Coronary artery (tissue), 2 donors: Measurements from ENCODE around the gene PANX2.

ENCODE experiments used
- DNase-seq: peaks from one replicate; pipeline ENCODE4 v3.0.0-alpha.2; 2017; ENCODE audit warnings: low spot score
- H3K27ac ChIP-seq, 2 donors: fragments of 200-600 bp; sonication (generic); one replicate each; pipeline ENCODE4 v1.5.1; 2016 to 2019
- H3K4me3 ChIP-seq: fragments of 200-600 bp; sonication (generic); 2 replicates; pipeline ENCODE4 v1.5.1; 2016; ENCODE audit warnings: mild to moderate bottlenecking, moderate library complexity
- CTCF ChIP-seq: fragments of 200-600 bp; sonication (generic); IDR thresholded peaks from one replicate; pipeline ENCODE4 v1.5.1; 2019; ENCODE audit warnings: antibody characterized with exemption

The PANX2 gene

GRCh38 chr22:50221410-50222300 lies 51.1 kb downstream of the PANX2 start:
- DNase-seq: no peak
- Histone ChIP-seq H3K27ac (no peak overlapping the region), H3K4me3 (no peak overlapping the region)
- TF ChIP-seq CTCF: no peak

DNA sequence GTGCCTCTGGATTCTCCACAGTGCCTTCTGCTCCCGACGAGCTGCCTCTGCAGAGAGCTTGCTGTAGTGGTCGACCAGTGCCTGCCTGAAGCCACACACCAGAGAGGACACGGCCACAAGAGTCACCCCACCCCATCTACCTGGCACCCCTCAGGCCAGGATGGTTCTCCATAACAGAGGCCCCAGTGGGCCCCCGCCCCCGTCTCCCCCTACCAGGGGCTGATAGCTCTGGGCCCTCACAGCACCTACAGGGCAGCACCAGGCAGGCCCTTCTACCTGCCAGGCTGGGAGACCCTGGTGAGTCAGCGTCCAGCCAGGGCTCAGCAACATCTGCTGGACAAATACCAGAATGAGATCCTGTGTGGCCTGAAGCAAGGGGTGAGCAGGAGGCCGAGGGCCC lies 52.0 kb downstream of the PANX2 start:
- DNase-seq: no peak
- no peak for TF ChIP-seq CTCF

DNA sequence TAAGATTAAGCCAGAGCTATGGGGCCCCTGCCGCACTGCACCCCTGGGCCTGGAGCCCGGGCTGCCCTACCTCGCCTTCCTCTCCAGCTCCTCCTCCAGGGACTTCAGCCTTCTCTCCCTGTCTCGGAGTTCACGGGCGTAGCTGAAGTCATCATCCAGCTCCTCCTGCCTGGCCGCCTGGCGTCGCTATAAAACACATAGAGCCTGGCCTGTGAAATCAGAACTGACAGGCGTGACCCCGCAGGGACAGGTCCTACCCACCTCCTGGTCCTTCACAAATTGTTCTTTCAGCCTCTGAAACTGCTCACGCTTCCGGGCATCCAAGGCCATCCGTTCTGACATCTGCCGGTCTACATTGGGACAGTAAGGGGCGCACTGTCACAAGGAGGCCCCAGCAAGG lies 53.5 kb downstream of the PANX2 start:
- DNase-seq: no peak
- Histone ChIP-seq H3K4me3 (no peak overlapping the region), H3K27ac (no peak overlapping the region)
- no peak for TF ChIP-seq CTCF

More for the DNA sequence above, 52.0 kb downstream of the PANX2 start:
- H3K27ac ChIP-seq: no peak overlapping the region
- no peak overlapping the region for H3K4me3 ChIP-seq

DNA sequence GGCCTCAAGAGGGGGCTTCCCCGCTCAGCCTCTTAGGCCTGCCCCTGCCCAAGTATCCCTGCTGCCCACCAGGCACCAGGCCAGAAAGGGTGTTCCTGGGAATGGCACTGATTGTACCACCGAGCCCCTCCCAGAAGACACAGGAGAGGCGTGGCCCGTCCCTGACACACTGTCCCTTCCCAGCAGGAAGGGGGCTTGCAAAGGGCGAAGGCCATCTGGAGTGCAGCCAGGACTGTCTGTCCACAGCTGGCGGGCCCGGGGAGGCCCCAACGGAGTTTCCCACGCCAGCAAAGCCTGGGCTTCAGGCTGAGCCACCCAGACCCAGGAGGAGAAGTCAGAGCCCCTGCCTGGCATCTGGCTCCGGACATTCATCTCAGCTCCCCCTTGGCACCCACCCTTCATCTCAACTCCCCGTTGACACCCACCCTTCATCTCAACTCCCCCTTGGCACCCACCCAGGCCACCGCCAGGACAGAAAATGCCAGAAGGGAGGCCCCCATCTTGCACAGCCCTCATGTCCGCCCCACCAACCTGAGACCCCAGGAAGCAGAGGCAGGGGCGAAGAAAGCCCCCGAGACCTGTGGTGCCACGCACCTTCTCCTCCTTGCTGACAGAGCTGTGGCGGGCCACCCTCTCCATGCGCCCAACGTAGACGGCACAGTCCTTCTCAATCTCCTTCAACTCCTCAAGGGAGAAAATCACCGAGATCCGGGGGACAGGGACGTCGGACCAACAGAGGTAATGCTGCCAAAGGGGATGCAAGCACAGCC lies 54.9 kb downstream of the PANX2 start:
- no peak for TF ChIP-seq CTCF
- DNase-seq: no peak
- no peak overlapping the region for H3K4me3 ChIP-seq
- H3K27ac ChIP-seq: no peak overlapping the region

DNA sequence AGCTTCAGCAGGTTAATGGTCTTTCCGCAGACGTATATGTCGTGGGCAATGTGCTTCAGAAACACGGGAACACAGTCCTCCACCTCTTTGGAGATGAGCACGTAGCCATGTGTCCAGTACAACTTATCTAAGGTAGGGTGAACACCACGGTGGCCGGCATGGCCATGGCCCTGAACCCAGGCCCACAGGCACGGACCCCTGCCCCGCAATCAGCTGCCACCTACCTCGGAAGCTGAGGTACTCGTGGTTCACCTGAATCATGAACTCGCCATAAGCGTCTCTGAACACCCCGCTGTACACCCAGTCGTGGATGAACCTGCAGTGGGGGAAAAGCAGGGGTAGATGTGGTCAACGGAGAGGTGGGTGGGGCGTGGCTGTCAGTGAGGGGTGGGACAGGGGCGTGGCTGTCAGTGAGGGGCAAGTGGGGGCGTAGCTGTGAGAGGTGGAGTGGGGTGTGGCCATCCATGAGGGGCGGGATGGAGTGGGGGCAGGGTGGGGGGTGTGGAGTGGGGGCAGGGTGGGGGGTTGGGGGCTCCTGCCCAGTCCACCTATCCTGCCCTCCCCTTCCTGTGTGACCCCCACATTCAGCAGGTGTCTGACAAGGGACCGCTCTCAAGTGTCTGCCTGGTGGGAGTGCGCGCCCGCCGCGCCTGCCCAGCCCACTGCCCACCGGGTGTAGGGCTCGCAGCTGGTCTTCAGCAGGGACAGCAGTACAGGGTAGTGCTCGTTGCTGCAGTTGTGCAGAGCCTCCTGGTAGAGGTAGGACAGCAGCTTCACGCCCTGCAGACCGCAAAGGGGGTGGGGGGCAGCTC lies 55.7 kb downstream of the PANX2 start:
- no peak for TF ChIP-seq CTCF
- DNase-seq: no peak
- no peak overlapping the region for H3K27ac ChIP-seq
- H3K4me3 ChIP-seq: no peak overlapping the region

DNA sequence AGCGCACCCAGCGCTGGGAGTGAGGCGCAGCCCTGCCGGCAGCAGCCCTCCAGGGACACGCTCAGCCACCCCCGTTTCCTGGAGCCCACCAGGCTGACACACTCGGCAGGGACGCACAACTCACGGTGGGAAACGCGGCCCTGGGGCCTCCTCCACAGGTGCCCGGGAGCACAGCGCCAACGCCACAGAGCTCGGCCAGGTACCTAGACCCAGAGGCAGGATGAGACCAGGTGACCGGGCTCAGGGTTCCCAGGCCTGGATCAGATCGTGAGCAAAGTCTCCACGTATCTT lies 56.3 kb downstream of the PANX2 start:
- no peak for TF ChIP-seq CTCF
- H3K27ac ChIP-seq: no peak overlapping the region
- H3K4me3 ChIP-seq: no peak overlapping the region
- DNase-seq: no peak
